SU-DHL-6 (cell line): ENCODE data around the gene LRBA.
"Not testable (repeated sequence)": the region's sequence is repeated elsewhere in the genome, so short reads cannot be mapped to it uniquely, and the experiment has no call there.

Experiments
- H2AFZ ChIP-seq: fragments of 200-600 bp; sonication (generic); 2 replicates; pipeline ENCODE4 v1.6.1; 2014; ENCODE audit warnings: low read depth, mild to moderate bottlenecking, moderate library complexity, mixed read lengths, antibody characterized with exemption, low read length; ENCODE audit not compliant: severe bottlenecking
- H3F3A ChIP-seq: fragments of 200-600 bp; shearing (Covaris generic); 2 replicates; pipeline ENCODE4 v1.6.0; 2016; ENCODE audit warnings: antibody characterized with exemption, mild to moderate bottlenecking; ENCODE audit not compliant: insufficient read depth
- H3K27ac ChIP-seq: fragments of 200-600 bp; sonication (generic); 2 replicates; pipeline ENCODE4 v1.5.1; 2016; ENCODE audit warnings: low read depth, mild to moderate bottlenecking, low read length, moderate library complexity, mixed read lengths
- H3K27me3 ChIP-seq: fragments of 200-600 bp; sonication (generic), shearing (Covaris generic); 2 replicates; pipeline ENCODE4 v1.6.0; 2014; ENCODE audit warnings: mild to moderate bottlenecking, low read length
- H3K36me3 ChIP-seq: fragments of 200-600 bp; sonication (generic); 2 replicates; pipeline ENCODE4 v1.6.1; 2014; ENCODE audit warnings: mild to moderate bottlenecking, low read length, mixed read lengths
- H3K4me2 ChIP-seq: fragments of 300-600, 200-600 bp; shearing (Covaris generic), sonication (generic); 2 replicates; pipeline ENCODE4 v1.6.0; 2014; ENCODE audit warnings: low read length, low read depth, mild to moderate bottlenecking; ENCODE audit not compliant: poor library complexity, severe bottlenecking
- H3K4me3 ChIP-seq: fragments of 200-600 bp; sonication (generic); 2 replicates; pipeline ENCODE4 v1.5.1; 2014; ENCODE audit warnings: antibody characterized with exemption, low read length, mild to moderate bottlenecking, mixed read lengths; ENCODE audit not compliant: insufficient read depth, poor library complexity, severe bottlenecking
- H3K79me2 ChIP-seq: fragments of 200-600 bp; sonication (generic); 2 replicates; pipeline ENCODE4 v1.6.1; 2014; ENCODE audit warnings: mild to moderate bottlenecking, low read length, moderate library complexity; ENCODE audit not compliant: insufficient read depth
- H3K9ac ChIP-seq: fragments of 200-600 bp; sonication (generic); 2 replicates; pipeline ENCODE4 v1.7.0; 2014; ENCODE audit warnings: mild to moderate bottlenecking, low read length
- H3K9me2 ChIP-seq: fragments of 200-600 bp; sonication (generic); replicated peaks from 2 replicates; pipeline ENCODE4 v1.6.1; 2014; ENCODE audit warnings: low read length; ENCODE audit not compliant: insufficient read depth
- H3K9me3 ChIP-seq: fragments of 200-600 bp; sonication (generic); 2 replicates; pipeline ENCODE4 v1.6.1; 2014; ENCODE audit warnings: low read length, mixed read lengths; ENCODE audit not compliant: insufficient read depth
- H4K20me1 ChIP-seq: fragments of 200-600 bp; sonication (generic); 2 replicates; pipeline ENCODE4 v1.6.1; 2014; ENCODE audit warnings: low read depth, mild to moderate bottlenecking, antibody characterized with exemption, low read length, moderate library complexity, mixed read lengths
- CTCF ChIP-seq: fragments of 200-600 bp; sonication (generic); IDR thresholded peaks from one replicate; pipeline ENCODE4 v1.5.1; 2017; ENCODE audit warnings: antibody characterized with exemption, mild to moderate bottlenecking, low read length, moderate library complexity; ENCODE audit not compliant: insufficient read depth, poor library complexity, severe bottlenecking
- EZH2phosphoT487 ChIP-seq: fragments of 200-600 bp; sonication (generic), shearing (Covaris generic); conservative IDR thresholded peaks from 2 replicates; pipeline ENCODE4 v1.6.1; 2018; ENCODE audit warnings: mild to moderate bottlenecking, antibody characterized with exemption, low read length, moderate library complexity, mixed read lengths

LRBA gene

GRCh38 chr4:150390531-150390910 lies 624.6 kb downstream of the LRBA start:
- H3K4me3 ChIP-seq = no peak overlapping the region
- H3K9ac ChIP-seq = no peak overlapping the region
- no peak overlapping the region for H3K4me2 ChIP-seq
- H3K9me3 ChIP-seq = peaks cover 13% of the 10 kb centered on the region; the same call in 1 of the 2 replicates
- no peaks in the 10 kb centered on the region for H4K20me1 ChIP-seq
- H3K27ac ChIP-seq = no peak overlapping the region
- no peaks in the 10 kb centered on the region for H3K27me3 ChIP-seq
- no peaks in the 10 kb centered on the region for H3K79me2 ChIP-seq
- no peaks in the 10 kb centered on the region for H3F3A ChIP-seq
- no peaks in the 10 kb centered on the region for H3K9me2 ChIP-seq
- TF ChIP-seq CTCF (no peak), EZH2phosphoT487 (no peak)
- H2AFZ ChIP-seq = no peak overlapping the region
- peaks cover 7% of the 10 kb centered on the region; the same call in 1 of the 2 replicates for H3K36me3 ChIP-seq

DNA sequence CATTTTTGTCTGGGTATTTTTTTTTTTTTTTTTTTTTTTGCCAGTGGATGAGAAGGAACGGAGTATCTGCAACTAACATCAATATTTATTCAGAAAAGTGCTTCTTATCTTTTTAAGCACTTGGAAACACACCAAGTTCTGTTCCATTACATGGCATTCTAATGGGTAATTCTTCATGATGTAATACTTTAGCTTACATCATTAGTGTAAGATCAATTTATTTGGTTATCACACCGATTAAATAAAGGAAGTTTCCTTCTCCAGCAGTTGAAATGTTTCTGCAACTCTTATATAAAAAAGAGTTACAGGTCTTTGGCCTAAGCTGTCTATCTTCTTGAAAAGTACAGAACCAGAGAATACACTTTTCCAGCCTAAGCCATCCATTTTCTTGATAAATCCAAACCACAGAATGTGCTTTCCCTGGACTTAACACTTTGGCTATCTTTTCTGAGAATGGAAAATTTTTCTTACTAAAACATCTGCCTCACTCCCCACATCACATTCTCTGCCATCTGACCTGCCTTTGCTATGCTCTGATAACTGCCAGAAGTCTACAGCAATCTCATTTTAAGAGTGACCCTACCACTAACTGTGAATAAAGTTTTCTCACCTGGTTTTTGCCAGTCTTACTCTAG lies 625.1 kb downstream of the LRBA start:
- Histone ChIP-seq H3F3A (no peaks in the 10 kb centered on the region; the same call in 1 of the 2 replicates), H2AFZ (no peak overlapping the region)

GRCh38 chr4:150387981-150388380 lies 627.1 kb downstream of the LRBA start:
- no peak overlapping the region for H3K4me2 ChIP-seq
- TF ChIP-seq CTCF = no peak
- no peak for TF ChIP-seq EZH2phosphoT487
- no peaks in the 10 kb centered on the region for H3K36me3 ChIP-seq
- H3F3A ChIP-seq = no peaks in the 10 kb centered on the region; the same call in 1 of the 2 replicates
- H3K27me3 ChIP-seq = no peaks in the 10 kb centered on the region
- H3K4me3 ChIP-seq = no peak overlapping the region
- H3K27ac ChIP-seq = no peak overlapping the region
- no peak overlapping the region for H2AFZ ChIP-seq
- no peaks in the 10 kb centered on the region for H3K9me2 ChIP-seq
- no peaks in the 10 kb centered on the region for H4K20me1 ChIP-seq
- no peak overlapping the region for H3K9ac ChIP-seq
- H3K9me3 ChIP-seq = peaks cover 6% of the 10 kb centered on the region; the same call in 1 of the 2 replicates
- H3K79me2 ChIP-seq = no peaks in the 10 kb centered on the region

More for the DNA sequence above, 625.1 kb downstream of the LRBA start:
- H3K4me2 ChIP-seq = no peak overlapping the region
- no peaks in the 10 kb centered on the region for H3K79me2 ChIP-seq
- H3K9me3 ChIP-seq = peaks cover 13% of the 10 kb centered on the region; the same call in 1 of the 2 replicates
- H3K4me3 ChIP-seq = no peak overlapping the region
- H3K27ac ChIP-seq = no peak overlapping the region
- no peak overlapping the region for H3K9ac ChIP-seq
- TF ChIP-seq CTCF = no peak
- TF ChIP-seq EZH2phosphoT487 = no peak
- no peaks in the 10 kb centered on the region for H3K27me3 ChIP-seq
- no peaks in the 10 kb centered on the region for H3K9me2 ChIP-seq
- H4K20me1 ChIP-seq = no peaks in the 10 kb centered on the region
- H3K36me3 ChIP-seq = peaks cover 7% of the 10 kb centered on the region; the same call in 1 of the 2 replicates

GRCh38 chr4:150386415-150386814 lies 628.7 kb downstream of the LRBA start:
- not testable (repeated sequence) for H3K79me2 ChIP-seq, H3F3A ChIP-seq, H3K9ac ChIP-seq, H3K4me2 ChIP-seq, H3K36me3 ChIP-seq, H3K27me3 ChIP-seq, H3K9me2 ChIP-seq, H2AFZ ChIP-seq, H3K9me3 ChIP-seq, H4K20me1 ChIP-seq, H3K4me3 ChIP-seq, H3K27ac ChIP-seq
